Duodenal mucosa (tissue), 2 donors: ENCODE measurements around the gene OR10K2.
"Not testable (repeated sequence)": the region's sequence is repeated elsewhere in the genome, so short reads cannot be mapped to it uniquely, and the experiment has no call there.

Experiments
- H3K27ac ChIP-seq: one replicate; pipeline ENCODE4 v1.7.0; 2013; ENCODE audit warnings: low read depth, low read length
- H3K27me3 ChIP-seq, 2 donors: one replicate each; pipeline ENCODE4 v1.7.0; 2013; ENCODE audit warnings: low read length in 2 of 2, control low read depth in 1 of 2; ENCODE audit not compliant: insufficient read depth in 2 of 2, control insufficient read depth in 1 of 2
- H3K36me3 ChIP-seq, 2 donors: one replicate each; pipeline ENCODE4 v1.7.0; 2013; ENCODE audit warnings: low read length in 2 of 2, control low read depth in 1 of 2; ENCODE audit not compliant: insufficient read depth in 2 of 2, control insufficient read depth in 1 of 2
- H3K4me1 ChIP-seq, 2 donors: one replicate each; pipeline ENCODE4 v1.7.0; 2013; ENCODE audit warnings: low read length in 2 of 2, control low read depth in 1 of 2; ENCODE audit not compliant: insufficient read depth in 2 of 2, control insufficient read depth in 1 of 2
- H3K4me3 ChIP-seq, 2 donors: one replicate each; pipeline ENCODE4 v1.7.0; 2013; ENCODE audit warnings: low read length in 2 of 2, low read depth in 1 of 2
- H3K9ac ChIP-seq, 2 donors: one replicate each; pipeline ENCODE4 v1.7.0; 2013; ENCODE audit warnings: low read length in 2 of 2, low read depth in 1 of 2
- H3K9me3 ChIP-seq, 2 donors: one replicate each; pipeline ENCODE4 v1.7.0; 2013; ENCODE audit warnings: low read length in 2 of 2, control low read depth in 1 of 2; ENCODE audit not compliant: control insufficient read depth in 1 of 2

Gene OR10K2

DNA sequence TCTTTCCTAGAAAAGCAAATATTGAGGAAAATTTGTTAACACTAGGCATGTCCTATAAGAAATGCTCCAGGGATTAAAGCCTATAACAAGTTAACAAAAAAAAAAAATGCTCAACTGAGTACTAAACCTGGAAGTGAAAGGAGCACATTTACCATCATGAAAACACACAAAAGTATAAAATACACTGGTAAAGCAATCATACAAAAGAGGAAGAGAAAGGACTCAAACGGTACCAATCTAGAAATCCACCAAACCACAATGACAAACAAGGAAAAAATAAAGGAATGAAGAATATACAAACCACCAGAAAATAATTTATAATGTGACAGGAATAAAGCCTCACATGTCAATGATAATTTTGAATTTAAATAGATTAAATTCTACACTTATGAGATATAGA is 51.2 kb downstream of the OR10K2 start:
- Histone ChIP-seq H3K9me3 (peaks cover 0 to 4% of the 10 kb centered on the region in 2 donors), H3K27me3 (no peaks in the 10 kb centered on the region), H3K4me1 (no peaks in the 10 kb centered on the region), H3K9ac (no peak overlapping the region), H3K4me3 (no peak overlapping the region), H3K36me3 (no peaks in the 10 kb centered on the region), H3K27ac (no peak overlapping the region)

DNA sequence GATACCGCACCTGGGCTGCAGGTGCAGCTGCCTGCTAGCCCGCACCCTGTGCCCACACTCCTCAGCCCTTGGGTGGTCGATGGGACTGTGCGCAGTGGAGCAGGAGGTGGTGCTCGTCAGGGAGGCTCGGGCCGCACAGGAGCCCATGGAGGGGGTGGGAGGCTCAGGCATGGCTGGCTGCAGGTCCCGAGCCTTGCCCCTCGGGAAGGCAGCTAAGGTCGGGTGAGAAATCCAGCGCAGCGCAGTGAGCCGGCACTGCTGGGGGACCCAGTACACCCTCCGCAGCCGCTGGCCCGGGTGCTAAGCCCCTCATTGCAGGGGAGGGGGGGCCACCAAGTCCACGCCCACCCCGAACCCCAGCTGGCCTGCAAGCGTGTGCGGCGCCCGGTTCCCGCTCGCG is 51.9 kb downstream of the OR10K2 start:
- H3K4me3 ChIP-seq, H3K9ac ChIP-seq, H3K9me3 ChIP-seq, H3K4me1 ChIP-seq, H3K36me3 ChIP-seq, H3K27me3 ChIP-seq, H3K27ac ChIP-seq: not testable (repeated sequence)

DNA sequence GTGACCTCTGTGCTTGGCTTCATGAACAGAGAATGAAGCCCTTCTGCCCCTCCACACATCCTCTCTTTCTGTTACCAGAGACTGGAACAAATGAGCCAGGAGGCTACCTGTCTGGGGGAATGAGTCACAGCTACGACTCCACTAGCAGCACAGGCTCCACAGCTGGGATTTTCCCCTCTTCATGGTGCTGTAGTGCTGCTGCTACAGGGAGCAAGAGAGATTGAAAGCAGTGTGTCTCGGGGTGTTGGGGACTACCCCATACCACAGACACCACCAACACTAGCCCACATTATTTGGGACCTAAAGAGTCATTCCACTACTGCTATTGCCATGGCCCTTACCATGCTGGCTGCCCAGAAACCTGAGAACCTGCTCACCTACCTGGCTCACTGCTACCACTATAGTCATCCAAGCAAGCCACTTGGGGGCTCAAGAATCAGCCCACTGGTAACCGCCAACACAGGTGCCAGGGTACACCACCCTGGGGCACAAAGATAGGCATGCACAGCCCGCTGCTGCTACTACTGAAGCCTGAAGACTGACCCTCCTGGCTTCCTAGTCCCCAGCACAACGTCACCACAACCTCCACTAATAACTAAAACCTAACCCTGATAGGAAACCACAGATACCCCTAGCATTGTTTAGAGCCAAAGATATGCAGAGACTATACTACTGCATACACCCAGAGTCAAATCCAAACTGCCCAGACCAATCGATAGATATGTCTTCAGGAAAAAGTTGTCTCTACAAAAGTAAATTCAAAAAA is 54.7 kb downstream of the OR10K2 start:
- H3K4me3 ChIP-seq = no peak overlapping the region

More for the DNA sequence above, 54.7 kb downstream of the OR10K2 start:
- Histone ChIP-seq H3K9me3 (peaks cover 0 to 4% of the 10 kb centered on the region in 2 donors), H3K9ac (no peak overlapping the region), H3K36me3 (no peaks in the 10 kb centered on the region), H3K4me1 (no peaks in the 10 kb centered on the region), H3K27me3 (no peaks in the 10 kb centered on the region), H3K27ac (no peak overlapping the region)
